Hepatocyte (in vitro differentiated cells): ENCODE measurements around the gene SLC38A1. TPM values are rescaled to one million over a fixed set of nuclear protein-coding genes. Genes with fewer than 3 reads are reported as not detected.

Source experiments
- DNase-seq: peaks from one replicate; pipeline ENCODE4 v3.0.0-alpha.2; 2016; ENCODE audit warnings: low spot score
- H2AFZ ChIP-seq: fragments of 200-600 bp; sonication (generic); 2 replicates; pipeline ENCODE4 v1.6.0; 2016; ENCODE audit warnings: antibody characterized with exemption, mild to moderate bottlenecking
- H3K27ac ChIP-seq: fragments of 200-600 bp; sonication (generic); 2 replicates; pipeline ENCODE4 v1.5.1; 2016; ENCODE audit warnings: mild to moderate bottlenecking
- H3K27me3 ChIP-seq: fragments of 200-600 bp; sonication (generic); 2 replicates; pipeline ENCODE4 v1.6.1; 2016
- H3K36me3 ChIP-seq: fragments of 200-600 bp; sonication (generic); replicated peaks from 2 replicates; pipeline ENCODE4 v1.5.1; 2016; ENCODE audit warnings: low read depth; ENCODE audit not compliant: insufficient read depth
- H3K4me1 ChIP-seq: fragments of 200-600 bp; sonication (generic); 2 replicates; pipeline ENCODE4 v1.5.1; 2016; ENCODE audit warnings: mild to moderate bottlenecking, moderate library complexity; ENCODE audit not compliant: insufficient read depth
- H3K4me2 ChIP-seq: fragments of 200-600 bp; sonication (generic); 2 replicates; pipeline ENCODE4 v1.6.0; 2016
- H3K4me3 ChIP-seq: fragments of 200-600 bp; sonication (generic); 2 replicates; pipeline ENCODE4 v1.5.1; 2016; ENCODE audit warnings: mild to moderate bottlenecking
- H3K79me2 ChIP-seq: fragments of 200-600 bp; sonication (generic); 2 replicates; pipeline ENCODE4 v1.6.0; 2017; ENCODE audit warnings: mild to moderate bottlenecking
- H3K9me2 ChIP-seq: fragments of 200-600 bp; sonication (generic); replicated peaks from 2 replicates; pipeline ENCODE4 v1.6.0; 2017; ENCODE audit warnings: mild to moderate bottlenecking; ENCODE audit not compliant: insufficient read depth
- H3K9me3 ChIP-seq: fragments of 200-600 bp; sonication (generic); 2 replicates; pipeline ENCODE4 v1.5.1; 2016; ENCODE audit warnings: low read depth, mild to moderate bottlenecking
- H4K20me1 ChIP-seq: fragments of 200-600 bp; sonication (generic); 2 replicates; pipeline ENCODE4 v1.6.0; 2016; ENCODE audit warnings: mild to moderate bottlenecking; ENCODE audit not compliant: insufficient read depth, poor library complexity, severe bottlenecking
- CTCF ChIP-seq: fragments of 200-600 bp; sonication (generic); IDR thresholded peaks from 2 replicates; pipeline ENCODE4 v1.5.1; 2016; ENCODE audit warnings: antibody characterized with exemption, mild to moderate bottlenecking; ENCODE audit not compliant: poor library complexity
- EZH2 ChIP-seq: fragments of 200-600 bp; sonication (generic); IDR thresholded peaks from 2 replicates; pipeline ENCODE4 v1.6.1; 2016; ENCODE audit warnings: antibody characterized with exemption, mild to moderate bottlenecking, borderline replicate concordance
- EZH2phosphoT487 ChIP-seq: fragments of 200-600 bp; sonication (generic); IDR thresholded peaks from one replicate; pipeline ENCODE4 v1.6.1; 2018; ENCODE audit warnings: antibody characterized with exemption, mild to moderate bottlenecking, low read depth, moderate library complexity; ENCODE audit not compliant: unreplicated experiment, severe bottlenecking
- WGBS: methylation state at CpG from one replicate; pipeline ENCODE4 v1.1.6; 2016; ENCODE audit warnings: low lambda C conversion rate; ENCODE audit errors: missing lambda C conversion rate; 5-methylcytosine and 5-hydroxymethylcytosine counted together
- polyA plus RNA-seq: library from polyadenylated mRNA; unstranded; fragments of >200 nt; fragmentation: Nextera tagmentation; extraction: Ambion mirVana; gene quantifications from 2 replicates; pipeline ENCODE4 v1.2.1, GENCODE V29; 2016
- total RNA-seq: library from RNA; depleted of rRNA; stranded (reverse); fragments of >200 nt; gene quantifications from 2 replicates; pipeline ENCODE4 v1.2.3, GENCODE V29; 2014

SLC38A1 gene
- total and polyA plus RNA-seq, 2 experiments from 2014 or later, result 48.2 to 86.8 TPM

GRCh38 chr12:46269429-46270241, 792 bp upstream of the SLC38A1 start:
- Histone ChIP-seq H3K4me2 (peak overlapping the region; percentile 95), H3K9me2 (no peaks in the 10 kb centered on the region), H3K27ac (peak overlapping the region; percentile 93), H3K4me3 (peak overlapping the region; percentile 83), H3K36me3 (no peaks in the 10 kb centered on the region), H4K20me1 (no peaks in the 10 kb centered on the region), H3K4me1 (peaks cover 15% of the 10 kb centered on the region), H3K79me2 (peaks cover 42% of the 10 kb centered on the region), H3K9me3 (no peaks in the 10 kb centered on the region), H3K27me3 (no peaks in the 10 kb centered on the region), H2AFZ (peak overlapping the region; percentile 46)
- DNase-seq, result peak; percentile 69
- 16% methylated on average over 39 of the region's 42 CpGs for WGBS
- no peak for TF ChIP-seq CTCF
- TF ChIP-seq EZH2, result no peak
- no peak for TF ChIP-seq EZH2phosphoT487

DNA sequence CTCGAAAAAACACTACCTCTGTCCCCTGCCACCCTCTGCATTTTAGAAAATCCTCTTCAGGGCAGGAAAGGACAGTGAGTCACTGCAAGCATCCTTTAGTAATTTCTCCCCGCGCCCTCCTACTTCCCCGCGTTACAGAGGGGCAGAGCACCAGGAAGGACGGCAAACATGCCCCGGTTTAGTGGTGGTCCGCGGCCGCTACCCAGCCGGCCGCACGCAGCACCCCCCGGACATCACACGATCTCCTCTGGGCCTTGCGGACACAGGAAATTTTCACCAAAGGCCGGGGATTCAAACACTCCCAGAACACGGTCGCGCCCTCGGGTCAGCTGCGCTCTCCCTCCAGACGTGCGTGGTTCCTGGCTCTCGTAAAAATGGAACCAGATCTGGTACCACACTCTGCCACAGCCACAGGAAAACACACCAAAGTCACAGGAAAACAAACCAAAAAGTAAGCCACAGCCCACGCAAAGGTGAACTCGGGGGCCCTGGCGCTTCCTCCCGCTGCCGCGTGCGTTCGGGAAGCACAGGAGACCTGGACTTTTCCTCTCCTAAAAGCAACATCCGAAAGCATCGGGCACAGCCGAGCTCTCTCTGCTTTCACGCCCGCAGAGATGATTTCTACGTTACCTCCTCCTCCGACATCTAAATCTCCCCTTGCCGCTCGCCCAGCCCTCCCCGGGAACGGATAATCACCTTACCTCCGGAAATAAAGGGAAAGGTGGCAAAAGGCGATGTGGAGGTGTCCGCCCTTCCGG, 839 bp downstream of the SLC38A1 start:
- under 1% methylated on average over 48 of the region's 48 CpGs for WGBS
- TF ChIP-seq EZH2, result no peak
- no peak for TF ChIP-seq EZH2phosphoT487
- TF ChIP-seq CTCF, result no peak
- Histone ChIP-seq H2AFZ (peak overlapping the region; percentile 46), H3K79me2 (peaks cover 59% of the 10 kb centered on the region), H3K4me2 (peak overlapping the region; percentile 95), H3K27ac (peak overlapping the region; percentile 93), H3K9me2 (no peaks in the 10 kb centered on the region), H3K4me3 (peak overlapping the region; percentile 83), H3K27me3 (no peaks in the 10 kb centered on the region), H4K20me1 (peaks cover 7% of the 10 kb centered on the region), H3K36me3 (no peaks in the 10 kb centered on the region), H3K9me3 (no peaks in the 10 kb centered on the region), H3K4me1 (peaks cover 27% of the 10 kb centered on the region)
- peak; percentile 38 for DNase-seq

- H3K36me3 ChIP-seq, result no peaks in the 10 kb centered on the region
- DNase-seq, result no peak
- no peaks in the 10 kb centered on the region for H3K27me3 ChIP-seq
- no peaks in the 10 kb centered on the region for H3K9me3 ChIP-seq
- H3K4me3 ChIP-seq, result peak overlapping the region; percentile 83
- H3K27ac ChIP-seq, result peak overlapping the region; percentile 93
- H3K4me2 ChIP-seq, result peak overlapping the region; percentile 95
- WGBS, result 1% methylated on average over 15 of the region's 19 CpGs
- no peaks in the 10 kb centered on the region for H3K9me2 ChIP-seq
- H3K79me2 ChIP-seq, result peaks cover 64% of the 10 kb centered on the region
- TF ChIP-seq EZH2phosphoT487 (no peak), EZH2 (no peak), CTCF (no peak)
- H4K20me1 ChIP-seq, result peaks cover 7% of the 10 kb centered on the region
- H3K4me1 ChIP-seq, result peaks cover 28% of the 10 kb centered on the region
- peak overlapping the region; percentile 46 for H2AFZ ChIP-seq
These were observed 1.3 kb downstream of the SLC38A1 start for GRCh38 chr12:46267575-46267824.
